Endothelial cell of umbilical vein (primary cell): Measurements from ENCODE around the gene NPY2R. TPM values are rescaled to one million over a fixed set of nuclear protein-coding genes. Genes with fewer than 3 reads are reported as not detected.

ENCODE experiments used
- BruUV-seq: library from RNA; stranded (reverse); fragments of 400-500 nt; replicated peaks from 2 replicates; lab custom pipeline; 2021; lab: Mats Ljungman, UMichigan
- CTCF ChIA-PET: fragments of 300-600, 350-600 bp; sonication (Branson Sonifier 250); formaldehyde crosslinking; loops from one replicate; lab custom pipeline; 2021; ENCODE audit warnings: antibody characterized with exemption, inconsistent platforms; lab: Charles Lee
- POLR2A ChIA-PET: fragments of 300-600, 350-600 bp; sonication (Branson Sonifier 250); formaldehyde crosslinking; loops from one replicate; lab custom pipeline; 2021; ENCODE audit warnings: antibody characterized with exemption, inconsistent platforms; lab: Charles Lee
- DNase-seq: peaks from one replicate; pipeline ENCODE4 v3.0.0-alpha.2; 2011; ENCODE audit warnings: low read depth, low spot score
- FAIRE-seq: peaks from 2 replicates; lab custom pipeline; 2011; peaks lifted over from hg19 to GRCh38; lab: Jason Lieb, UNC
- H2AFZ ChIP-seq: 2 replicates; pipeline ENCODE4 v1.6.0; 2012; ENCODE audit warnings: low read depth, low read length, control low read depth, inconsistent platforms
- H3K27ac ChIP-seq: 2 replicates; pipeline ENCODE4 v1.5.1; 2011; ENCODE audit warnings: low read depth, mild to moderate bottlenecking, control low read depth, low read length, moderate library complexity; ENCODE audit not compliant: insufficient read depth
- H3K27me3 ChIP-seq, 2 experiments: 2 replicates each; pipeline versions ENCODE4 v1.6.0 to v1.6.1; 2011; ENCODE audit warnings: low read length in 2 of 2, mixed read lengths in 1 of 2; ENCODE audit not compliant: control insufficient read depth in 2 of 2, insufficient read depth in 2 of 2
- H3K36me3 ChIP-seq, 2 experiments: 2 replicates in 1 of 2; 3 replicates in 1 of 2; pipeline ENCODE4 v1.5.1; 2011; ENCODE audit warnings: low read length in 2 of 2, mild to moderate bottlenecking in 1 of 2, moderate library complexity in 1 of 2; ENCODE audit not compliant: control insufficient read depth in 2 of 2, insufficient read depth in 2 of 2; ENCODE audit errors: extremely low read depth in 1 of 2
- H3K4me1 ChIP-seq: 3 replicates; pipeline ENCODE4 v1.5.1; 2011; ENCODE audit warnings: mild to moderate bottlenecking, low read length; ENCODE audit not compliant: control insufficient read depth, insufficient read depth; ENCODE audit errors: extremely low read depth
- H3K4me2 ChIP-seq: 2 replicates; pipeline ENCODE4 v1.6.1; 2011; ENCODE audit warnings: low read length, control low read depth, mixed read lengths; ENCODE audit not compliant: insufficient read depth
- H3K4me3 ChIP-seq, 3 experiments: fragments of 200-600 bp in 1 of 3; sonication (generic), shearing (Covaris generic) in 1 of 3; replicated peaks in 1 of 3; 2 replicates each; pipeline ENCODE4 v1.5.1; 2011 to 2016; ENCODE audit warnings: control low read depth in 3 of 3, low read length in 3 of 3, mild to moderate bottlenecking in 2 of 3, inconsistent platforms in 1 of 3, low read depth in 1 of 3, moderate library complexity in 1 of 3; ENCODE audit not compliant: insufficient read depth in 1 of 3
- H3K79me2 ChIP-seq: 2 replicates; pipeline ENCODE4 v1.6.0; 2012; ENCODE audit warnings: low read length, inconsistent platforms; ENCODE audit not compliant: control insufficient read depth, insufficient read depth
- H3K9ac ChIP-seq: replicated peaks from 2 replicates; pipeline ENCODE3; 2011; ENCODE audit warnings: low read length, control low read depth; ENCODE audit not compliant: insufficient read depth; ENCODE audit errors: extremely low read depth
- H3K9me1 ChIP-seq: replicated peaks from 3 replicates; pipeline ENCODE4 v1.6.0; 2011; ENCODE audit warnings: mild to moderate bottlenecking, low read length; ENCODE audit not compliant: control insufficient read depth, insufficient read depth; ENCODE audit errors: extremely low read depth
- H3K9me3 ChIP-seq: replicated peaks from 2 replicates; pipeline ENCODE4 v1.5.1; 2012; ENCODE audit warnings: low read length, inconsistent platforms; ENCODE audit not compliant: control insufficient read depth, insufficient read depth
- H4K20me1 ChIP-seq: replicated peaks from 2 replicates; pipeline ENCODE3; 2011; ENCODE audit warnings: mild to moderate bottlenecking, low read length; ENCODE audit not compliant: control insufficient read depth, insufficient read depth; ENCODE audit errors: extremely low read depth
- CTCF ChIP-seq, 2 donors: IDR thresholded peaks; 1 replicate in 1 of 2; 2 replicates in 1 of 2; pipeline ENCODE4 v1.5.1; 2011; ENCODE audit warnings: low read length in 2 of 2, mild to moderate bottlenecking in 2 of 2, moderate library complexity in 2 of 2, control low read depth in 1 of 2, inconsistent platforms in 1 of 2, low read depth in 1 of 2; ENCODE audit not compliant: insufficient read depth in 1 of 2; ENCODE audit errors: extremely low read depth in 1 of 2
- FOS ChIP-seq: IDR thresholded peaks from 2 replicates; pipeline ENCODE4 v1.6.1; 2011; ENCODE audit warnings: mild to moderate bottlenecking, low read length, moderate library complexity, borderline replicate concordance; ENCODE audit not compliant: insufficient read depth
- GATA2 ChIP-seq: IDR thresholded peaks from 2 replicates; pipeline ENCODE4 v1.7.0; 2011; ENCODE audit warnings: low read depth, mild to moderate bottlenecking, moderate library complexity, mixed read lengths, low read length; ENCODE audit not compliant: insufficient read length, insufficient read depth
- JUN ChIP-seq: IDR thresholded peaks from 2 replicates; pipeline ENCODE4 v1.6.1; 2011; ENCODE audit warnings: borderline replicate concordance, low read depth; ENCODE audit not compliant: insufficient read length, insufficient read depth
- MYC ChIP-seq: IDR thresholded peaks from one replicate; pipeline ENCODE4 v1.6.1; 2011; ENCODE audit warnings: mild to moderate bottlenecking, low read depth, low read length
- POLR2A ChIP-seq: IDR thresholded peaks from 2 replicates; pipeline ENCODE4 v1.6.1; 2012; ENCODE audit warnings: low read depth, mild to moderate bottlenecking, control low read depth, low read length
- dilution Hi-C: fragments of 300-500 bp; cut with MboI; formaldehyde crosslinking; loops from one replicate; pipeline ENCODE4 v1.15.0; 2019; ENCODE audit warnings: low sequenced_read_pairs; ENCODE audit not compliant: extremely low pct_ligation_motif_present
- intact Hi-C: fragments of 100-400 bp; cut with micrococcal nuclease; formaldehyde crosslinking; loops from one replicate; pipeline ENCODE4 v1.10.0; 2022
- polyA plus RNA-seq, 4 experiments: library from polyadenylated mRNA; depleted of rRNA in 3 of 4; stranded (reverse) in 3 of 4; unstranded in 1 of 4; fragments of >200 nt; gene quantifications; 2 replicates each; pipeline versions ENCODE4 v1.2.1 to v1.2.3, GENCODE V29; 2011 to 2012; ENCODE audit warnings: missing spikeins in 1 of 4
- total RNA-seq: library from RNA; stranded (reverse); gene quantifications from 2 replicates; pipeline ENCODE4 v1.2.3, GENCODE V29; 2021

NPY2R gene
- total and polyA plus RNA-seq, 2 donors (not counting 3 experiments of a cell fraction or from before 2014, with no cell fraction given) = not detected

- ChIA-PET POLR2A (no interaction called here), CTCF (interaction anchor here (0.8 to 1.5 kb wide), 2 partner anchors 181 to 209 kb away, joined by 3 to 8 read pairs; no protein-coding TSS in a partner anchor)
- Histone ChIP-seq H3K79me2 (no peaks in the 10 kb centered on the region), H3K36me3 (no peaks in the 10 kb centered on the region), H3K9ac (peak overlapping the region; percentile 16), H3K4me2 (peak overlapping the region; percentile 91), H3K9me3 (no peaks in the 10 kb centered on the region), H3K9me1 (no peaks in the 10 kb centered on the region), H3K27ac (no peak overlapping the region), H3K27me3 (peaks cover 23 to 32% of the 10 kb centered on the region in 2 experiments), H4K20me1 (no peaks in the 10 kb centered on the region), H3K4me1 (peaks cover 7% of the 10 kb centered on the region), H3K4me3 (peak overlapping the region in 2 of 3 experiments; percentile 14 to 61), H2AFZ (peak overlapping the region; percentile 59)
- FAIRE-seq (no peak), DNase-seq (peak; percentile 26)
- TF ChIP-seq CTCF (IDR thresholded peaks at IDR 0.05; ENCODE audit: extremely low read depth in 1 of 2, insufficient read depth in 1 of 2, low read depth in 1 of 2, low read length in 2 of 2) (peak; percentile 15 to 31), JUN (no peak)
- dilution Hi-C loops (no loop called here), intact Hi-C loops (loop anchor here (1.0 kb wide), 1 partner anchor 181 kb away; no protein-coding TSS in a partner anchor)
- no TSS peak for BruUV-seq
Observed at GRCh38 chr4:155207534-155208257, 740 bp upstream of the NPY2R start.

- H3K27ac ChIP-seq = no peak overlapping the region
- ChIA-PET CTCF (no interaction called here), POLR2A (no interaction called here)
- H3K27me3 ChIP-seq = no peaks in the 10 kb centered on the region
- no peaks in the 10 kb centered on the region for H3K36me3 ChIP-seq
- H4K20me1 ChIP-seq = no peaks in the 10 kb centered on the region
- no peaks in the 10 kb centered on the region for H3K4me1 ChIP-seq
- intact Hi-C loops (no loop called here), dilution Hi-C loops (no loop called here)
- no peak overlapping the region for H2AFZ ChIP-seq
- no peak overlapping the region for H3K9ac ChIP-seq
- H3K79me2 ChIP-seq = no peaks in the 10 kb centered on the region
- H3K4me2 ChIP-seq = no peak overlapping the region
- BruUV-seq = no TSS peak
- H3K9me1 ChIP-seq = no peaks in the 10 kb centered on the region
- FAIRE-seq (no peak), DNase-seq (no peak)
- H3K4me3 ChIP-seq = no peak overlapping the region
- TF ChIP-seq FOS (no peak), POLR2A (no peak), MYC (no peak), GATA2 (no peak), CTCF (IDR thresholded peaks at IDR 0.05; ENCODE audit: extremely low read depth in 1 of 2, insufficient read depth in 1 of 2, low read depth in 1 of 2, low read length in 2 of 2) (no peak), JUN (no peak)
- H3K9me3 ChIP-seq = no peaks in the 10 kb centered on the region
Observed at GRCh38 chr4:155220025-155220424, 11.6 kb downstream of the NPY2R start.
